SKM-1 treated with dmso at 0.1 percent for 144 hours (cell line): ENCODE measurements around the gene EHMT2.
A peak's percentile ranks its signal among the peaks of the same experiment; 100 is the strongest.
"Not testable (repeated sequence)": the region's sequence is repeated elsewhere in the genome, so short reads cannot be mapped to it uniquely, and the experiment has no call there.

Experiments
- DNase-seq: peaks from one replicate; lab custom pipeline; 2025; ENCODE audit not compliant: unreplicated experiment; lab: John Stamatoyannopoulos, UW

Gene EHMT2

GRCh38 chr6:31844507-31844906 is 53.0 kb downstream of the EHMT2 start:
- DNase-seq: no peak

GRCh38 chr6:31842053-31842452 is 55.4 kb downstream of the EHMT2 start:
- no peak for DNase-seq

GRCh38 chr6:31839779-31840126 is 57.7 kb downstream of the EHMT2 start:
- not testable (repeated sequence) for DNase-seq

- no peak for DNase-seq
Observed at GRCh38 chr6:31838968-31839367, 58.5 kb downstream of the EHMT2 start.

DNA sequence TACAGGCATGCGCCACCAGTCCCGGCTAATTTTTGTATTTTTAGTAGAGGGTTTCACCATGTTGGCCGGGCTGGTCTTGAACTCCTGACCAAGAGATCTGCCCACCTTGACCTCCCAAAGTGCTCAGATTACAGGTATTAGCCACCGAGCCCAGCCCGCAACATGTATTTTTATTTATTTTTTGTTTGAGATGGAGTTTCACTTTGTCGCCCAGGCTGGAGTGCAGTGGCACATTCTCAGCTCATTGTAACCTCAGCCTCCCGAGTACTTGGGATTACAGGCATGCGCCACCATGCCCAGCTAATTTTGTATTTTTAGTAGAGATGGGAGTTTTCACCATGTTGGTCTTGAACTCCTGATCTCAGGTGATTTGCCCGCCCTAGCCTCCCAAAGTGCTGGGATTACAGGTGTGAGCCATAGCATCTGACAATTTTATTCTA is 59.4 kb downstream of the EHMT2 start:
- not testable (repeated sequence) for DNase-seq

DNA sequence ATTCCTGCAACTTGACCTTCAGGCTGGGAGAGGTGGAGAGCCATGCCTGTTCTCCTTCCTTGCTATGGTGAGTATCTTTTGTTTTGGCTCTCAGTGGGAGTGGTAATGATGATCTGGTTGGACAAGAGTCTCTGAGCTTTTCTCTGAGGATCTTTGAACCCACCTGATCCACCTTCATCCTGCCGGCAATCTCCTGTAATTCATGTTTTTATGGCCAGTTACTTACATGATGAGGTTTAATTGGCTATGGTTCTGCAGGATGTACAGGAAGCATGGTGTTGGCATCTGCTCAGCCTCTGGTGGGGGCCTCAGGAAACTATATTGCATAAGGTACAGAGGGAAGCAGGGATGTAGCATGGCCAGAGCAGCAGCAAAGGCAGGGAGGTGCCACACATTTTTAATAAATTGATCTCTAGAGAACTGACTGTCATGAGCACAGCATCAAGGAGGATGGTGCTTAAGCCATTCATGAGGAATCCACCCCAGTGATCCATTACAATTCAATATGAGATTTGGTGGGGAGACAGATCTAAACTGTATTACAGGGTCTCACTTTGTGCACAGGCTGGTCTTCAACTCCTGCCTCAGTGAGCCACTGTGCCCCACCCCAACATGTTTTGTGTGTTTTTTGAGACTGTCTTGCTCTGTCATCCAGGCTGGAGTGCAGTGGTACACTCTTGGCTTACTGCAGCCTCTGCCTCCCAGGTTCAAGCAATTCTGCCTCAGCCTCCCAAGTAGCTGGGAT is 60.0 kb downstream of the EHMT2 start:
- DNase-seq: no peak

DNA sequence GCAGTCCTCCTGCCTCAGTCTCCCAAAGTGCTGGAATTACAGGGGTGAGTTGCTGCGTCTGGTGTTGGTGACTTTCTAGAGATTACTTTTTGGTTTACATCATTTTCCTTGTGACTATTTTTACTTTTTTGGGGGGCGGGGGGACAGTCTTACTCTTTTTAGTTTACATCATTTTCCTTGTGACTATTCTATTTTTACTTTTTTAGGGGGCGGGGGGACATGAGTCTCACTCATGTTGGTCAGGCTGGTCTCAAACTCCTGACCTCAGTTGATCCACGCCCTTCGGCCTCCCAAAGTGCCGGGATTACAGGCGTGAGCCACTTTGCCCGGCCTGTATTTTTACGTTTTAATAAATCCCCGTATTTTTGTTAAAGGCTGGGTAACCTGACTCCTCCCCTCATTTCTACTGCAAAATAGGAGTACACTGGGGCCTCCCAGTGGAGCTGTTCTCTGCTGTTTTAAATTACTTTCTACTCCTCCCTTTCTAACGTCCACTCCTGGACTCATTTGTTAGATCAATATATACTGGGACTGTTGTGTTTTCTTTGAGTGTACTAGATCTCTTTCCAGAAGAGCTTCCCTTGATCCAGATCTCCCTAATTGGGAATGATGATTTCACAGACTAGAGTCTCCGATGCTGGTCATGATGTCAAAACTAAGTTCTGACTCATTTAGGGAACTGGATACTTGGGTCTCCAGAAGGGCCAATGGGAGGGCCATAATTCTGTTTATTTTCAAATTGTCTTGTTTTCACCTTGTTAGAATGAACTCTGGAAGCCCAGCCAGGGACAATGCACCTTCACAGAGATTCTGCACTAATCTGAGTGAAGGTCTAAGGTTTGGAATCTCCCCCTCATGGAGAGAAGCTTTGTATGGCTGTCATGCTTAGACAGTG is 60.8 kb downstream of the EHMT2 start:
- no peak for DNase-seq

GRCh38 chr6:31836047-31836473 is 61.4 kb downstream of the EHMT2 start:
- no peak for DNase-seq

GRCh38 chr6:31834367-31835250 is 62.9 kb downstream of the EHMT2 start:
- peak; percentile 91 for DNase-seq

- DNase-seq: no peak
Observed at GRCh38 chr6:31831350-31832215, 65.9 kb downstream of the EHMT2 start.

GRCh38 chr6:31830886-31831335 is 66.6 kb downstream of the EHMT2 start:
- no peak for DNase-seq
